Nephron (organoid): ENCODE measurements around the gene DPCD.

ENCODE experiments used
- H3K27ac Mint-ChIP-seq, 3 experiments: 2 replicates each; pipeline ENCODE4 v1.8.0; 2020; ENCODE audit warnings: mixed read lengths in 3 of 3, mild to moderate bottlenecking in 2 of 3, moderate library complexity in 1 of 3
- H3K27me3 Mint-ChIP-seq: 2 replicates; pipeline ENCODE4 v1.8.0; 2021; ENCODE audit warnings: low read depth, mild to moderate bottlenecking, moderate library complexity, mixed read lengths
- H3K36me3 Mint-ChIP-seq: 2 replicates; pipeline ENCODE4 v1.8.0; 2020; ENCODE audit warnings: low read depth, mixed read lengths
- H3K4me1 Mint-ChIP-seq: 2 replicates; pipeline ENCODE4 v1.8.0; 2020; ENCODE audit warnings: mixed read lengths
- H3K4me3 Mint-ChIP-seq, 3 experiments: 2 replicates each; pipeline ENCODE4 v1.8.0; 2020; ENCODE audit warnings: mild to moderate bottlenecking in 3 of 3, mixed read lengths in 3 of 3, moderate library complexity in 2 of 3
- H3K9me3 Mint-ChIP-seq: 2 replicates; pipeline ENCODE4 v1.8.0; 2020; ENCODE audit warnings: mixed read lengths
- TF ChIP-seq, protein P1 (sequence below), 3 experiments: fragments of 200-600 bp; sonication (generic); IDR thresholded peaks; one replicate each; pipeline ENCODE4 v1.5.0; 2021; ENCODE audit warnings: antibody characterized with exemption in 3 of 3; ENCODE audit not compliant: unreplicated experiment in 3 of 3

The DPCD gene

DNA sequence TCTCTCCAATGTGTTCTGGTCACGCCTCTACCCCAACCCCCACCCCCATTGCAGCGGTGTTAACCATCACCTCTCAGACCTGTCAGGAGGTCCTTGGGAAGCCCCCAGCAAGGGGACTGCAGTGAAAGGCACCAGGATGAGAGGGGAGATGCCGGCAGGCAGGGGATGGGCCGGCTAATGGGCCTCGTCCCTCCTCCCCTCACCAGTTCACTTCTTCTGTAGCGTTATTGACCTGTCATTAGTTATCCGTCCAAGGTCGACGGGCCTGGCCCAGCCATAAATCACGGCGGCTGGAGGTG is 18.8 kb upstream of the DPCD start:
- Mint-ChIP-seq H3K36me3 (no peaks in the 10 kb centered on the region), H3K27me3 (peaks cover 58% of the 10 kb centered on the region), H3K4me3 (peak overlapping the region; percentile 74 to 81 (median 80)), H3K27ac (no peak overlapping the region), H3K9me3 (no peaks in the 10 kb centered on the region), H3K4me1 (peaks cover 10% of the 10 kb centered on the region)
- TF ChIP-seq, protein P1, sequence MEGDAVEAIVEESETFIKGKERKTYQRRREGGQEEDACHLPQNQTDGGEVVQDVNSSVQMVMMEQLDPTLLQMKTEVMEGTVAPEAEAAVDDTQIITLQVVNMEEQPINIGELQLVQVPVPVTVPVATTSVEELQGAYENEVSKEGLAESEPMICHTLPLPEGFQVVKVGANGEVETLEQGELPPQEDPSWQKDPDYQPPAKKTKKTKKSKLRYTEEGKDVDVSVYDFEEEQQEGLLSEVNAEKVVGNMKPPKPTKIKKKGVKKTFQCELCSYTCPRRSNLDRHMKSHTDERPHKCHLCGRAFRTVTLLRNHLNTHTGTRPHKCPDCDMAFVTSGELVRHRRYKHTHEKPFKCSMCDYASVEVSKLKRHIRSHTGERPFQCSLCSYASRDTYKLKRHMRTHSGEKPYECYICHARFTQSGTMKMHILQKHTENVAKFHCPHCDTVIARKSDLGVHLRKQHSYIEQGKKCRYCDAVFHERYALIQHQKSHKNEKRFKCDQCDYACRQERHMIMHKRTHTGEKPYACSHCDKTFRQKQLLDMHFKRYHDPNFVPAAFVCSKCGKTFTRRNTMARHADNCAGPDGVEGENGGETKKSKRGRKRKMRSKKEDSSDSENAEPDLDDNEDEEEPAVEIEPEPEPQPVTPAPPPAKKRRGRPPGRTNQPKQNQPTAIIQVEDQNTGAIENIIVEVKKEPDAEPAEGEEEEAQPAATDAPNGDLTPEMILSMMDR (IDR thresholded peaks at IDR 0.05; ENCODE audit: unreplicated experiment in 3 of 3): no peak

DNA sequence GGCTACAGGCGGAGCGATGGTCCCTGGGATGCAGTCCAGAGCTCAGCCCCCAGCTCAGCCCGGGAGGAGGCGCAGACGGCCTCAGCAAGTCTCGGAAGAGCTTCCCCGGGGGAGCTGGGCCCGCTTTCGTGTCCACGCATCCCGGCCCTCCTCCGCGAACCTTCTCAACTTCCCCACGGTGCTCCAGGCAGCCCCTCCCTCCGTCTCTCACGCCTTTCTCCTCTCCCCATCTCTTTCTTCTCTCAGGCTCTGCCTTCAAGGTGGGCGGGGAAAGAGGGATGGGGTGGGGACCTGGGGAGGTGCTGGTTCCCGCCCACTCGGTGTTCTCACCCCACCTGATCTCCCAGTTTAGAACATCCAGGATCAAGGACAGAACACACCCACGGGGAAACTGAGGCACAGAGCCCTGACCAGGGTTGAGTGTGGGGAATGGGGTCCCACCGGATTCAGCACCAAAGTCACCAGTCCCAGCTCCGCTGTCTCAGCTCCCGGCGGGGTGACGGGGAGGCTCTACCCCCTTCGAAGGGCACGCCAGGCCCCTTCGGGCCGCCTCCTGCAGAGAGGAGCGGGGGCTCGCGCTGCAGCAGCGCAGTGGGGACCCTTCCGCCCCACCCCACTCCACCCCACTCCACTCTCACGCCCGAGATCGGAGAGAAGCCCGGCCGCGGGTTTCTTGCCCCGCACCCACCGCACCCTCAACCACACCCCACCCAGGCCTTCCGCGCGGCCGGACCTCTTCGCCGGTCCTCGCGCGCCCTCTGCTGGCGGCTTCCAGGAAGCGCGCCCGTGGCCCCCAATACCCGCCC is 18.3 kb upstream of the DPCD start:
- Mint-ChIP-seq H3K27ac (no peak overlapping the region), H3K36me3 (no peaks in the 10 kb centered on the region), H3K4me1 (peaks cover 10% of the 10 kb centered on the region), H3K4me3 (peak overlapping the region; percentile 74 to 81 (median 80)), H3K9me3 (no peaks in the 10 kb centered on the region), H3K27me3 (peaks cover 54% of the 10 kb centered on the region)
- TF ChIP-seq, protein P1 (IDR thresholded peaks at IDR 0.05; ENCODE audit: unreplicated experiment in 3 of 3): peak; percentile 89 to 96 (median 90)

DNA sequence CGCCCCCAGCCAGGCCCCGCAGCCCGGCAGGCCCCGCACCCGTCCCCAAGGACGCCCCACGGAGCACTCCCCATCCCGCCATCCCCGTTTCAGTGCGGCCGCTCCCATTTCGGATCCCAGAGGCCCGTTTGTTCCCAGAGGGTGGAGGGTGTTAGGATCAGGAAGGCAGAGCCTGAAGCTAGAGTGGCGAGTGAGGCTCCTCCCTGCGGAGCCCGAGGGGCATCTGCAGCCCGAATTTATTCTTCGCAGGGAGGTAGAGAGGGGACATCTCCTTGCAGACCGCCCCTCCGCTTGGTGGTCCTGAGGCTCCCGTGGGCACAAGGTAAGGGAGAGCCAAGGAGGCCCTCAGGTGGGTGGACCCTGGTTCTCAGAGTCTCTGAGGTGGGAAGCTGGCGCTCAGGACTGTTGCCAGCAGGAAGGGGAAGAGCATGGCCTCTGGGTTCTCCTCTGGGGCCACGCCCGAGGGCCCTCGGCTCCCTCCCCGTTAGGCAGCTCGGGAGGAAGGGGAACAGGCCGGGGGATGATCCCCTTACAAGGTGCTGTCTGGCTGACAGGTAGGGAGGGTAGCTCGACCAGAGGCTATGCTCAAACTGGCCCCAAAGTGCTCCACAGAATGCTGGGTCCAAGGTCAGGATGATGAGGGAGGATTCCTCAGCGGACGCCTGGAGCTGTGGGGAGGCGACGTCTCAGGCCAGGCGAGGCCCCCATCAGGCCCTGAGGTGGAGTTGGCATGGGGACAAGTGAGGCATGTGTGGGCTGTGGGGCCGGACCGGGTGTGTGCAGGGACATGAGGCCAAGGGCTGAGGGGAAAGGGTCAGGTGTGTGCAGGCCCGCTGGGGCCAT is 17.5 kb upstream of the DPCD start:
- Mint-ChIP-seq H3K27ac (no peak overlapping the region), H3K9me3 (no peaks in the 10 kb centered on the region), H3K27me3 (peaks cover 46% of the 10 kb centered on the region), H3K4me3 (peak overlapping the region; percentile 63 to 80 (median 72)), H3K36me3 (no peaks in the 10 kb centered on the region), H3K4me1 (peaks cover 10% of the 10 kb centered on the region)
- TF ChIP-seq, protein P1 (IDR thresholded peaks at IDR 0.05; ENCODE audit: unreplicated experiment in 3 of 3): no peak

DNA sequence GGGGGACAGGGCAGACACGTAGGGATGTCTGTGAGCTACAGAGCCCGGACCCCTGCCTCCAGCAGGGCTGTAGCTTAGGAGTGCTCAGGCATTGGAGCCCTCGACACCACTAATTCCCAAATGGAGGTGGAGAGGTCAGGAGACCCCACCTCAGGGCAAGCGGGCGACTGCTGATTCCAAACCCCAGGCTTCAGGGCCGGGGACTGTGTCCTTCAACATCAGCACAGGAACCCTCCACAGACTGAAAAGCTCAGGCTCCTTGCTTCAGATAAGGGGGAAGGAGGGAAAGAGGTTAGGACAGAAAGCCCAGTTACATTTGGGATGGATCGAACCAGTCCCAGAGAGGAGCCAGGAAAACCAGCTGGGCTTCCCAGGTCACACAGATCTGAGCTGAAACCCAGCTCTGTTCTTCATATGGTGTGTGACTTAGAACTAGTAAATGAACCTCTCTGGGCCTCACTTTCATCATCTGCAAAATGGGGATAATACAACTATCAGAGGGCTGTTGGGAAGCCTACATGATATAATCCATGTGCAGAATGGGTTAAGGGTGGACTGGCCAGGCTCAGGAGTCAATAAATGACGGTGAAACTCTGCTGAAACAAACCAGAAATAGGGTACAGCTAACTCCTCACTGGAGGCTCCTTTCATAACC is 16.7 kb upstream of the DPCD start:
- H3K9me3 Mint-ChIP-seq: no peaks in the 10 kb centered on the region
- H3K27me3 Mint-ChIP-seq: peaks cover 44% of the 10 kb centered on the region
- H3K4me3 Mint-ChIP-seq: peak overlapping the region; percentile 63 to 80 (median 72)
- TF ChIP-seq, protein P1 (IDR thresholded peaks at IDR 0.05; ENCODE audit: unreplicated experiment in 3 of 3): no peak
- H3K27ac Mint-ChIP-seq: no peak overlapping the region
- H3K36me3 Mint-ChIP-seq: no peaks in the 10 kb centered on the region
- H3K4me1 Mint-ChIP-seq: peaks cover 10% of the 10 kb centered on the region

DNA sequence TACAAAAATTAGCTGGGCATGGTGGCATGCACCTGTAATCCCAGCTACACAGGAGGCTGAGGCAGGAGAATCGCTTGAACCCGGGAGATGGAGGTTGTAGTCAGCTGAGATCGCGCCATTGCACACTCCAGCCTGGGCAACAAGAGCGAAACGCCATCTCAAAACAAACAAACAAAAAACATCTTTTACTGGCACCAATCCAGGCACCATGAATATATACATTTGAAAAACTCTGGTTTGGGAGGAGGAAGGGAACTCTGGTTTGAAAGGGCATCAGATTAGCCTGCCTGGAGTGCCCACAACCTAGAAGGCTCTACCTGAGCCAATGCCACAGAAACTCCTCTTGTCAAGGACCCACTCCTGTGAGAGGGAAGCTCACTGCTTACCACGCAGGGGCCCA is 16.0 kb upstream of the DPCD start:
- Mint-ChIP-seq H3K27ac (no peak overlapping the region), H3K27me3 (peaks cover 39% of the 10 kb centered on the region), H3K9me3 (no peaks in the 10 kb centered on the region), H3K4me1 (peaks cover 5% of the 10 kb centered on the region), H3K36me3 (peaks cover 1% of the 10 kb centered on the region), H3K4me3 (no peak overlapping the region)
- TF ChIP-seq, protein P1 (IDR thresholded peaks at IDR 0.05; ENCODE audit: unreplicated experiment in 3 of 3): no peak
